NCI-H146 treated with DMSO at 0.1 percent for 48 hours (cell line): Measurements from ENCODE around the gene KRT4.

ENCODE experiments used
- DNase-seq: peaks from one replicate; lab custom pipeline; 2025; ENCODE audit not compliant: unreplicated experiment; lab: John Stamatoyannopoulos, UW

Gene KRT4

DNA sequence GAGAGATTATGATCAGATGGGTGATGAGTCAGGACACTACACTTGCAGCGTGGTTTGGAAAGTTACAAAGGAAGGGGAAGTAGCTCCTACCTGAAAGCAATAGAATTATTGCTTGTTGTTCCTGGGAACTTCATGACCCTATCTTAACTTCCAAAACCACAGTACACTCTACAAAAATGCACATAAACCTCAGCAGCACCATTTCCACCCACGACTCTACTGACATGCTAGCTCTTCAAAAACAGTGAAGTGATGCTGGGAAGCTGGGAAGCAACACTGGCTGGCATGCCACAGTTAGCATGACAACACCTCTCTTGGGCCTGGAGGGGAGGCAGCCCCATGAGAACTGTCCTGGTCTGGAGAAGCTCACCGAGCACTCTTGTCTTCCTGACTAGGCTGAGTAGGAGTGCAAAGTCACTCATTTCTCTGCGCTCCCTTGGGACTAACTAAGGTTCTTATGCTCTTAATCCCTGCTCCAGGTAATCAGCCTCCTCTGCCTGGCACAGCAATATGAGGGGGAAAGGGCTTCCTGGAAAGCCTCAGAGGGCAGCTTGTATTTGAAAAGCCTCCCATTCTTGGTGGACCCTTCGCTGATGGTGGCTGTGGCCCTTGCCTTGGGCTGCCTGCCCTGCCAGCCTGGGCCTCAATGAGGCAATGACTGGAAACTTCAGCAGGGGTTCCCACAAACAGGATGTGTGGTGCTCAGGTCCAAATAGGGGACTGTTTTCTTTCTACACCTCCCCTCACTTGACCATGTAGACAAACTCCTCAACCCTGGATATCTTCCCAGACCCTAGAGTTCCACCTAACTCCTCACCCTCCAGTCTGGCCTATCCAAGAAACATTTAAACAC is 19.2 kb downstream of the KRT4 start:
- DNase-seq = no peak

GRCh38 chr12:52792185-52793029 is 21.5 kb downstream of the KRT4 start:
- DNase-seq = no peak

DNA sequence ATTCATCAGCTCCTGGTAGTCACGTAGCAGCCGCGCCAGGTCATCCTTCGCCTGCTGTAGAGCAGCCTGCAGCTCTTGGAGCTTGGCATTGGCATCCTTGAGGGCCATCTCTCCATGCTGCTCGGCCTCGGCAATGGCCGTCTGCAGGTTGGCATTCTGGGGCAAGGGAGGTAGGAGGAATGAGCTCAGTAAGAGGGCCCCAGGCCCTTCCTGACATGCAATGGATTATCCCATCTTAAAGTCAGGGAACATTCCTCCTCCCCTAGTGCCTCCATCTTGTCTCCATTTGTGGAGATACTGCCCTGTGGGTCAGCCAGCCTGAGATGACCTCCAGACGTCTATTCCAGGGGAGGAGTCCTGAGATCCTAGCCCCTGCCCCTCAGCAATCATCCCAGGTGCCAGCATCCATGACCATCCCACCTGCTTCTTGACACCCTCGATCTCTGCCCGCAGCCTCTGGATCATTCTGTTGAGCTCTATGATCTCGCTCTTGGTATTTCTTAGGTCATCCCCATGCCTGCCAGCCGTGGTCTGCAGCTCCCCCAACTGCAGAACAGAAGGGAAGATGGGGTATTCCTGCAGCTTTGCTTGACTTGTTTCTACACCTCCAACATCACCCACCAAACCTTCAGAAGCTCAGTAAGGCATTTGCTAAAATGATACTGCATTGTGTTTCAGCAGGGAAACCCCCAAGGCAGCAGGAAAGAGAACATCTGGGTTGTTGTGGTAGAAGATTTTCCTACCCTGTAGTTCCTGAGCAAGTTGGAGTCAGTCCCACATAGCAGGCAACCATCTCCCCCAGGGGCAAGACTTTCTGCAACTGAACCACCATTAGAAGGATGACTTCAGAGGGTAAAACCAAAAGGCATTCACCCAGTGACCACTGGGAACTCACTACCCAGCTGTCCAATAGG is 22.4 kb downstream of the KRT4 start:
- no peak for DNase-seq

DNA sequence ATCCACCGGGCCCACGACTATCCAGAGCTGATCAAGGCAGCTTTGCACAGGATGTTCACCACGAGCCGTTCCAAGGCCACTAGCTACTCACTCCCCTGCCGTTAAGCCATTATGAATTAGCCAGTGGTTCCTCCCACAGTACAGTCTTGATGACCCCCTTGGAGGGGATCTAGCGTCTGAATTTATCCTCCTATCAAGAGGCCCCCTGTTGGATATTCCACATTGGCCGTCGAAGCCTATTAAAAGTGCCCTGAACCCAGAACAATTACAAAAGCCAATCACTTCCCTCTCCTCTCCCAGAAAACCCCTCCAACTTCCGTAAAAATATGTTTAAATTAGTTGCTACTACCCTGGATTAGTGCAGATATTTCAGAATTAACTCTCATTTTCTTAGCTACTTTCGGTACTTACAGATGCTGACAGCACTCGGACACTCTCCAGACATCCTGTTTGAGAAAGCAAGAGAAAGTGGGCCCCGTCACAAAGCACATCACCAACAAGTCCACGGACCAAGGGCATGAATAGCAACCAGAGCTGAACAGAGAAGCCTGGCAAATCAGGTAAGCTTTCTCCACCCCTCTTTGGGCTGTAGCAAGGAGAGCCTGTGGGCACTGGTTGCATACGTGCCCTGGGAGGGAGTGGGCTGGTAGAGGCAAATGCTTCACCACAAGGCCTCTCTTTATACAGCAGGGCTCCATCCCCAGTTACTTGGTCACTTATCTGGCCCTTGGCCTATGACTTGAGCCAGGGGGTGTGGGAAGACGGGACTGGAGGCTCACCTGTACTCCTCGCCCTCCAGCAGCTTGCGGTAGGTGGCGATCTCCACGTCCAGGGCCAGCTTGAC is 23.3 kb downstream of the KRT4 start:
- DNase-seq = no peak

GRCh38 chr12:52789637-52790426 is 24.1 kb downstream of the KRT4 start:
- DNase-seq = no peak

GRCh38 chr12:52788876-52789636 is 24.9 kb downstream of the KRT4 start:
- DNase-seq = no peak

GRCh38 chr12:52788192-52788875 is 25.6 kb downstream of the KRT4 start:
- no peak for DNase-seq

DNA sequence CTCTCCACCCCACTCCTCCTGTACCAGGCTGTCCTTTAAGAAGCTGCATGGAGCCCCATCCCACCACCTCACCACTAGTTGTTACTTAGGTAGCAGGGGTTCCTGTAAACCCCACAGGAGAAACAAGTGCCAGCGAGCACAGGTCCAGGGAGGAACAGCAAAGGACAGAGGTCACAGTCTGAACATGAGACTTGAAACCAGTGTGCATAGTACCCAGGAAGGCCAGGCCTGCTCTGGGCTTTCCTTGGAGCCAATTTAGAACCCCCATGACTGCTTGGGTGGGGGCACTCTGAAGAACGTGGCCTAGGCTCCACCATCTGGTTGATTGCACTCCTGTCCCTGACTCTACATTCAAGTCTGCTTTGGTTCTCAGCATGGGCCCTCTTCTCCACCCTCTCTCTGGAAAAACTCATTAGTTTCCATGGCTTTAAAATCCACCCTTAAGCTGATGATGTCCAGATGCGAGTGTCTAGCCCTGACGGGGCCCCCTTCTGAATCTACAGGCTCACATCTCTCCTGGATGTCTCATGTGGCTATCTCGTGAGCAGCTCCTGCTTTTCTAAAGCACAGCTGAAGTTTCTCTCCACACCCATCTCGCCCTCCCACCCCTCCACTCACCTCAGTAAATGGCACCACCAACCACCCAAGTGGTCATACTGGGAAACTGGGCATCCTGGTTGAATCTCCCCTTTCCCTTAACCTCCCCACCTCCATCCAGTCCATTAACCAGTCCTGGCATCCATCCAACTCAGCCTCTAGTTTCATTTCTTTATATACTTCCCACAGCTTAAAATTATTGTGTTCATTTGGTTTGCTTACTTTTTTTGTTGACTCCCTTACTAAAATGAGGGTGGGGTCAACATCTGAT is 26.4 kb downstream of the KRT4 start:
- DNase-seq = no peak

- DNase-seq = no peak
Measured at GRCh38 chr12:52784909-52785308, 29.0 kb downstream of the KRT4 start.

DNA sequence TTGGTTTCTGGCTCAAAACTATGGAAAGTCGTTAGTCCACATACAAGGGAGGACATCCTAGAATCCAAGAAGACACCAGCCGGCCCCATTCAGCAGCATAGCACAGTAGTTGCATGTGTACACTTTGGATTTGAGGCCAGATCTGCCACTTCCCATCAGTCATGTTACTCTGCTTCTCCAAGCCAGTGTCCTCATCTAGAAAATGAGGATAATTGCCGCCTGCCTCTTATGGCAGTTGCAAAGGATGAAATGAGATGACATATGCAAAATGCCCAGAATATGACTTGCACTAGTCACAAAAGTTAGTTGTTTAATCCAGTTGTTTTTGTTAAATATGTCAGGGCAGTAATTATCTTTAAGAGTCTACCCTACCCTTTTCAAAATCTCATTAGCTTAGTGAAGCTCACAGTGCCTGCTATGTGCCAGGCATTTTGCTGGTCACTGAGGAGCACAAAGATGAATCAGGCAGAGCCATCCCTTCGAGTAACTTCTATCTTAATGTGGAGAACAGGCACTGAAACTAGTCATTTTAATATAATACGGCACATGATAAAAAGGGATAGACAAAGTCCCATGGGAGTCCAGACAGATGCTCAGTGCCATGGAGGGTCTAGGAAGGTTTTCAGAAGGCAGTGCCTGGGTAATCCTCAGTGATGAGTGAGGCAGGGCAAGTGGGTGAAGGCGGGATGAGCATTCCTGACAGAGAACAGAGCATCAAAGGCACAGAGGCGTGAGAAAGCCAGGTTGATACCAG is 30.2 kb downstream of the KRT4 start:
- no peak for DNase-seq

- no peak for DNase-seq
Measured at GRCh38 chr12:52782502-52782901, 31.4 kb downstream of the KRT4 start.

- no peak for DNase-seq
Measured at GRCh38 chr12:52781399-52782082, 32.4 kb downstream of the KRT4 start.

GRCh38 chr12:52779914-52780313 is 34.0 kb downstream of the KRT4 start:
- DNase-seq = no peak

- no peak for DNase-seq
Measured at GRCh38 chr12:52778833-52779232, 35.1 kb downstream of the KRT4 start.

DNA sequence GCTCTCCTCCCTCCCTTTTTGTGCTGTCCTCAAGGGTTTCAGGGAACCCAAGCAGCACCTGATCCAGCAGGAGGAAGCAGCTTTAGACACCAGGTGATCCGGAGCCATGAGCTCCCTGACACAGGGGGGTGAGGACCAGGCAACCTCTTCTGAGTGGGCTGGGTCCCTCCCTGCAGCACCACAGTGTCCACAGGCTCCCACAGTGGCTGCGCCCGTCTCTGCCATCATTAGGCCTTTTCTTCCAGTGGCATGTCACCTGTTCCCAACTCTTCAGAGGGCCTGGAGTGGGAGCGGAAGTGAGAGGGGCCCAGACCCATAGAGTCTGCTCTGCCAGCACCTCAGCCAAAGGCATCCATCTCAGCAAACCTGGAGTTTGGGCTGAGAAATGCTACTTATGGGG is 36.4 kb downstream of the KRT4 start:
- no peak for DNase-seq

DNA sequence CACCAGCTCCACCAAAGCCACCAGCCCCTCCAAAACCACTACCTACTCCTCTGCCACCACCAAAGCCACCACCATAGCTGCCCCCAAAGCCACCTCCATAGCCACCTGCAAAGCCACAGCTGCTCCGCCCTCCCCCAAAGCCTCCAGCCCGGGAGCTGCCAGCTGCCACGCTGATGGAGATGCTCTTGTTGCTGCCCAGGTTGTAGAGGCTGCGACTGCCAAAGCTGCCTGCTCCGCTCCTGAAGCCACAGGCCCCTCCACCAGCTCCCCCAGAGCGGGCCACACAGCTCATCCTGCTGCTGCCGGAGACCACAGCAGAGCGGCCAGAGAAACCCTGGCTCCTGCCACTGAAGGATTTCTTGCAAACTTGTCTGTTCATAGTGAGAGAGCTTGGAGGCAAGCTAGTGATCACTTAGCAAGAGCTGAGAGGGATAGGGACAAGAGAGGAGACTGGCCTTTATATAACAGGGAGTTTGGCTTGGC is 37.0 kb downstream of the KRT4 start, which contains the start of gene KRT76:
KRT76 (minus strand) TSS at position 433 of the 483 bp plus-strand sequence; CDS start at position 379, 54 bp downstream.
- no peak for DNase-seq
